ENCODE data around the gene CCND2. TPM values are rescaled to one million over a fixed set of nuclear protein-coding genes. Genes with fewer than 3 reads are reported as not detected.

The CCND2 gene
- total RNA-seq, 4 donors from 2014 or later, result 73.3 to 116 (median 92.6) TPM

GRCh38 chr12:4277205-4277543 is 3.6 kb downstream of the CCND2 start:
- TF ChIP-seq CTCF (IDR thresholded peaks at IDR 0.05), result no peak
- no peak for ATAC-seq (ENCODE audit: low FRiP score)
- no peak for DNase-seq (ENCODE audit: low spot score)

- no peak for TF ChIP-seq CTCF (IDR thresholded peaks at IDR 0.05)
- ATAC-seq (ENCODE audit: low FRiP score), result no peak
- DNase-seq (ENCODE audit: low spot score), result no peak
Measured at GRCh38 chr12:4277857-4278256, 4.3 kb downstream of the CCND2 start.

- TF ChIP-seq CTCF (IDR thresholded peaks at IDR 0.05), result no peak
- ATAC-seq (ENCODE audit: low FRiP score) (no peak), DNase-seq (ENCODE audit: low spot score) (no peak)
Measured at GRCh38 chr12:4278329-4279197, 5.0 kb downstream of the CCND2 start.

GRCh38 chr12:4279198-4279690 is 5.7 kb downstream of the CCND2 start:
- DNase-seq (ENCODE audit: low spot score) (no peak), ATAC-seq (ENCODE audit: low FRiP score) (no peak)
- TF ChIP-seq CTCF (IDR thresholded peaks at IDR 0.05), result no peak

GRCh38 chr12:4280351-4281163 is 7.0 kb downstream of the CCND2 start:
- DNase-seq (ENCODE audit: low spot score) (no peak), ATAC-seq (ENCODE audit: low FRiP score) (no peak)

GRCh38 chr12:4281173-4281654 is 7.7 kb downstream of the CCND2 start:
- no peak for TF ChIP-seq CTCF (IDR thresholded peaks at IDR 0.05)
- DNase-seq (ENCODE audit: low spot score), result no peak
- ATAC-seq (ENCODE audit: low FRiP score), result no peak

More at GRCh38 chr12:4280351-4281163, 7.0 kb downstream of the CCND2 start:
- no peak for TF ChIP-seq CTCF (IDR thresholded peaks at IDR 0.05)
